Fibroblast of mammary gland (primary cell): ENCODE results near the gene DDX1.

Source experiments
- DNase-seq: peaks from one replicate; pipeline ENCODE4 v3.0.0-alpha.2; 2010; ENCODE audit warnings: low read depth
- H3K4me3 ChIP-seq: 2 replicates; pipeline ENCODE4 v1.5.1; 2011; ENCODE audit warnings: low read depth, mild to moderate bottlenecking, low read length, moderate library complexity; ENCODE audit not compliant: control insufficient read depth
- CTCF ChIP-seq: conservative IDR thresholded peaks from 2 replicates; pipeline ENCODE4 v1.5.1; 2011; ENCODE audit warnings: low read depth, low read length, inconsistent platforms; ENCODE audit not compliant: control insufficient read depth, insufficient read depth

DDX1 gene

GRCh38 chr2:15642011-15642814 is 50.5 kb downstream of the DDX1 start:
- no peak for TF ChIP-seq CTCF
- no peak for DNase-seq
- H3K4me3 ChIP-seq = no peak overlapping the region

- DNase-seq = no peak
- no peak for TF ChIP-seq CTCF
- H3K4me3 ChIP-seq = no peak overlapping the region
Measured at GRCh38 chr2:15642815-15643500, 51.3 kb downstream of the DDX1 start.

DNA sequence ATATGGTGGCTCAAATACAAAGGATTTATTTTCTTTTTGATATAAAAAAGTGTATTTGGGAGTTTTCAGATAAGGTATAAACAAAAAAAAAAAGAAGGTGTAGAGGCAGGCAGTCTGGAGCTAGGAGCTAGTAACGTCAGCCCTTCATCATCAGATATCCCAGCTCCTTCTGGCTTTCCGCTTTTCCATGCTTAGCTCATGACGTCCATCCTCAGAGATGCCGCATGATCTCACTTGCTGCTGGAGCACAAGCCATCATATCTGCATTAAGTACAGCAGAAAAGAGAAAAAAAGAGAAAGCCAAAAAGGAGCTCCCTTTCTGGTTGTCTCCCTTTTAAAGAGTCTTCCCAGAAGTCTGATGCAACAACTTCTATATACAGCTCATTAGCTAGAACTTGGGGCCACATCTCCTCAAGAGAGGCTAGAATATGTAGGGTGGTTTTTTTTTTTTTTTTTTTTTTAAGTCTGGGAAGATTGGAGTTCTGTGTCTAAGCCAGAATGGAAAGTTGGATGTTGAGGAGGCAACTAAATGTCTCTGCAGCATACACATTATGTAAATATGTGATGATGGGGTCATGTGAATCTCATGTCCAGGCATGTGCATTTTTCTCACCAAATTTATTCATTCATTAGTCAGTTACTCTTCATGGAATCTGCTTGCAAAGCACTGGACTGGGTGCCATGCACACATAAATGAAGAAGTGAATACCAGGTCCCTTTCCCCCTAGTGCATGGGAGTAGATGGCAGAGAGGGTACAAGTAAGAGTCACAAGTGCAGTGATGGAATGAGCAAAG is 52.3 kb downstream of the DDX1 start:
- no peak for TF ChIP-seq CTCF
- no peak overlapping the region for H3K4me3 ChIP-seq
- no peak for DNase-seq

DNA sequence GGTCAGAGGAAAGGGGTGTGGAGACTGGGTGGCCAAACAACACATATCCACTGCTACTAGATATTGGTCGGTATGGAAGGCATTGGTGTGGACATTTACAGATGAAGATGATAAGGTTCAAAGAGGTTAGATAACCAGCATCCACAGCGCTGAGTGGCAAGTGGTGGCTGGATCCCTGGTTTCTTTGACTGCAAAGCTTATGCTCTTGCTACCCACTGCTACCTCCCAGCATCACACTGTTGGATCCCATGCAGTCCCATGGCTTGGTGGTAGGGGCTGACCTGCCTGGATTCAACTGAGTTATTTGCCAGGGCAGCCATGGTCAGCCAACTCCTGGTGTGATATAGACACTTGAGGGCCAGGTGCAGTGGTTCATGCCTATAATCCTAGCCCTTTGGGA is 53.6 kb downstream of the DDX1 start:
- no peak overlapping the region for H3K4me3 ChIP-seq
- TF ChIP-seq CTCF = no peak
- DNase-seq = no peak

DNA sequence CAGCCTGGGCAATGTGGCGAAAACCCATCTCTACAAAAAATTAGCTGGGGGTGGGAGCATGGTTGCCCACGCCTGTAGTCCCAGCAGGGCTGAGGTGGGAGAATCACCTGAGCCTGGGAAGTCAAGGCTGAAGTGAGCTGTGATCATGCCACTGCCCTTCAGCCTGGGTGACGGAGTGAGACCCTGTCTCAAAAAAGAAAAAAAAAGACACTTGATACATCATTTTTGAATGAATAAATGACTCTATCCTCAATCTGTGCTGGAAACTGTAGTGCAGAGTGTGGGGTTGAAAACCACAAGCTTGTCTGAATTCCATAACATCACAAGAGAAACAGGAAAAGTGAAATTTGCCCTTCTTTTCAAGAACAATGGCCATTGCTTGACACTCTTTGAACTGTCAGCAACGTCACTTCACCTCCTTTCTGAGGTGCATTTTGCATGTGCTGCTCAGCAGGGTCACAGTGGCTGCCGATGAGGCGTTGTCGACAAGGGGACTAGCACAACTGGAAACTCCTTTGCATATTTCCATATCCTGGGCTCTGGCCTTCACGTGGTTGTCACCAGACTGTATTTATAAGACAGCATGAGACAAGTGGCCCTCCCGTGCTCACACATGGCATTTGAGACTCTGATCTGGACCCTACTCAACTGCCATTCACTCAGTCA is 54.2 kb downstream of the DDX1 start:
- DNase-seq = no peak
- H3K4me3 ChIP-seq = no peak overlapping the region
- no peak for TF ChIP-seq CTCF

DNA sequence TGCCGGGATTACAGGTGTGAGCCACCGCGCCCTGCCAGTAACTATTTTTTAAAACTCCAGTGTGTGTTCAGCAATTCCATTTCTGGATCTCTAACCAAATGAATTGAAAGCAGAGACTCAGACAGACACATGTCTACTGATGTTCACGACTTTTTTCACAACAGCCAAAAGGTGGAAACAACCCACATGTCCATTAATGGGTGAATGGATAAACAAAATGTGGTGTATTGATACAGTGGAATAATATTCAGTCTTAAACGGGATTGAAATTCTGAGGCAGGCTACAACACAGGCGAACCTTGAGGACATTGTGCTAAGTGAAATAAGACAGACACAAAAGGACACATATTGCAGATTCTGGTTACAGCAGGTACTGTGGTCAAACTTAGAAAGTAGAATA is 55.0 kb downstream of the DDX1 start:
- TF ChIP-seq CTCF = no peak
- no peak overlapping the region for H3K4me3 ChIP-seq
- no peak for DNase-seq
